Erythroblast (primary cell): ENCODE measurements around the gene SSNA1.

Source experiments
- GATA1 ChIP-seq: IDR thresholded peaks from 2 replicates; pipeline ENCODE4 v1.6.1; 2011; ENCODE audit warnings: low read depth, mild to moderate bottlenecking, control low read depth, low read length, moderate library complexity
- POLR2A ChIP-seq: IDR thresholded peaks from 2 replicates; pipeline ENCODE4 v1.6.1; 2011; ENCODE audit warnings: mild to moderate bottlenecking, low read length

GRCh38 chr9:137141050-137141810 lies 47.2 kb upstream of the SSNA1 start:
- TF ChIP-seq POLR2A, result no peak
- TF ChIP-seq GATA1, result no peak
